Ascending aorta (tissue), 2 donors: ENCODE results near the gene ZNF333. TPM values are rescaled to one million over a fixed set of nuclear protein-coding genes. Genes with fewer than 3 reads are reported as not detected.
"Not testable (repeated sequence)": the region's sequence is repeated elsewhere in the genome, so short reads cannot be mapped to it uniquely, and the experiment has no call there.

Source experiments
- DNase-seq, 2 donors: peaks; one replicate each; pipeline ENCODE4 v3.0.0-alpha.2; 2019; ENCODE audit warnings: low spot score in 2 of 2
- H3K27ac ChIP-seq, 2 donors: fragments of 200-600 bp; sonication (generic); one replicate each; pipeline ENCODE4 v1.5.1; 2016 to 2017; ENCODE audit warnings: mild to moderate bottlenecking in 1 of 2
- H3K27me3 ChIP-seq: fragments of 200-600 bp; sonication (generic); one replicate; pipeline ENCODE4 v1.5.1; 2017
- H3K36me3 ChIP-seq, 2 donors: fragments of 200-600 bp; sonication (generic); one replicate each; pipeline ENCODE4 v1.5.1; 2016
- H3K4me1 ChIP-seq, 2 donors: fragments of 200-600 bp; sonication (generic); one replicate each; pipeline ENCODE4 v1.5.1; 2016 to 2017; ENCODE audit warnings: mild to moderate bottlenecking in 1 of 2
- H3K4me3 ChIP-seq, 2 donors: fragments of 200-600 bp; sonication (generic); one replicate each; pipeline ENCODE4 v1.5.1; 2016 to 2017; ENCODE audit warnings: mild to moderate bottlenecking in 1 of 2
- H3K9me3 ChIP-seq, 2 donors: fragments of 200-600 bp; sonication (generic); one replicate each; pipeline ENCODE4 v1.5.1; 2016
- intact Hi-C: fragments of 100-400 bp; cut with DNase I; formaldehyde crosslinking; loops from one replicate; pipeline ENCODE4 v1.15.1; 2023
- total RNA-seq: library from RNA; depleted of rRNA; stranded (reverse); fragments of >200 nt; gene quantifications from one replicate; pipeline ENCODE4 v1.1.0, GENCODE V29; 2016
- TF ChIP-seq, protein P1 (sequence below), 3 experiments: fragments of 200-600 bp in 2 of 3; fragments of 450-650 bp in 1 of 3; sonication (generic) in 2 of 3; IDR thresholded peaks; one replicate each; pipeline ENCODE4 v1.5.1; 2016 to 2019; ENCODE audit warnings: antibody characterized with exemption in 3 of 3, mild to moderate bottlenecking in 1 of 3, moderate library complexity in 1 of 3

ZNF333 gene
- total RNA-seq, 1 donor from 2014 or later, result 33.7 TPM

DNA sequence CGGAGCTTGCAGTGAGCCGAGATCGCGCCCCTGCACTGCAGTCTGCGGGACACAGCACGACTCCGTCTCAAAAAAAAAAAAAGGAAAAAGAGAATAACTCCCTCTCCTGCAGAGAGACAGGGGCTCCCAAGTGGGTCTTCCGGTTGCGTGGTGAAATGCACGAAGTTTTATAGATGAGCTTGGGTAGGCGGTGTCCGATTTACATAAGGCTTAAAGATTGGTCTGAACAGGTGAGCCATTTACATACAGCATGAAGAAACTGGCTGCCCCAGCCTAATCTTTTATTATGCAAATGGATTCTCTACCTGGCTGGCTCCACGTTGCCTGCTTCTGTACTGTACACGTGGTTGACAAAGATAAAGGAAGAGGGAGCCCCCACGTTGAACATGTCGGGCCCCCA lies 69.0 kb downstream of the ZNF333 start:
- no peaks in the 10 kb centered on the region for H3K27me3 ChIP-seq
- H3K36me3 ChIP-seq, result no peaks in the 10 kb centered on the region
- no peak overlapping the region for H3K4me3 ChIP-seq
- TF ChIP-seq, protein P1, sequence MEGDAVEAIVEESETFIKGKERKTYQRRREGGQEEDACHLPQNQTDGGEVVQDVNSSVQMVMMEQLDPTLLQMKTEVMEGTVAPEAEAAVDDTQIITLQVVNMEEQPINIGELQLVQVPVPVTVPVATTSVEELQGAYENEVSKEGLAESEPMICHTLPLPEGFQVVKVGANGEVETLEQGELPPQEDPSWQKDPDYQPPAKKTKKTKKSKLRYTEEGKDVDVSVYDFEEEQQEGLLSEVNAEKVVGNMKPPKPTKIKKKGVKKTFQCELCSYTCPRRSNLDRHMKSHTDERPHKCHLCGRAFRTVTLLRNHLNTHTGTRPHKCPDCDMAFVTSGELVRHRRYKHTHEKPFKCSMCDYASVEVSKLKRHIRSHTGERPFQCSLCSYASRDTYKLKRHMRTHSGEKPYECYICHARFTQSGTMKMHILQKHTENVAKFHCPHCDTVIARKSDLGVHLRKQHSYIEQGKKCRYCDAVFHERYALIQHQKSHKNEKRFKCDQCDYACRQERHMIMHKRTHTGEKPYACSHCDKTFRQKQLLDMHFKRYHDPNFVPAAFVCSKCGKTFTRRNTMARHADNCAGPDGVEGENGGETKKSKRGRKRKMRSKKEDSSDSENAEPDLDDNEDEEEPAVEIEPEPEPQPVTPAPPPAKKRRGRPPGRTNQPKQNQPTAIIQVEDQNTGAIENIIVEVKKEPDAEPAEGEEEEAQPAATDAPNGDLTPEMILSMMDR (IDR thresholded peaks at IDR 0.05), result no peak
- peak in 1 of 2 donors; percentile 2 for DNase-seq
- intact Hi-C loops, result no loop called here
- H3K27ac ChIP-seq, result no peak overlapping the region
- H3K9me3 ChIP-seq, result no peaks in the 10 kb centered on the region
- no peaks in the 10 kb centered on the region for H3K4me1 ChIP-seq

DNA sequence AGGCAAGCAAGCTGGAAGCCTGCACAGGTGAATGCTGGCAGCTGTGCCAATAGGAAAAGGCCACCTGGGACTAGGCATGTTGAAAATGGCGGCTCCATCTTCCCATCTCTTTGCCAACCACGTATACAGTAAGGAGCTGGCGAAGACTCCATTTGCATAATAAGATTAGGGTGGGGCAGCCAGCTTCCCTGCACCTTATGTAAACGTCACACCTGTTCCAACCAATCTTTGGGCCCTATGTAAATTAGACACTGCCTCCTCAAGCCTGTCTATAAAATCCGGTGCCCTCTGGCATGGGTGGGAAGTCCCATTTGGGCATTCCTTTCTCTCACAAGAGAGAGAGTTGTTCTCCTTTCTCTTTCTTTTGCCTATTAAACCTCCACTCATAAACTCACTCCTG lies 71.8 kb downstream of the ZNF333 start:
- no peaks in the 10 kb centered on the region for H3K27me3 ChIP-seq
- no peak overlapping the region for H3K27ac ChIP-seq
- DNase-seq, result peak in 1 of 2 donors; percentile 28
- no peaks in the 10 kb centered on the region for H3K9me3 ChIP-seq
- TF ChIP-seq, protein P1 (IDR thresholded peaks at IDR 0.05), result no peak
- no peaks in the 10 kb centered on the region for H3K36me3 ChIP-seq
- H3K4me3 ChIP-seq, result no peak overlapping the region
- intact Hi-C loops, result no loop called here
- H3K4me1 ChIP-seq, result no peaks in the 10 kb centered on the region

DNA sequence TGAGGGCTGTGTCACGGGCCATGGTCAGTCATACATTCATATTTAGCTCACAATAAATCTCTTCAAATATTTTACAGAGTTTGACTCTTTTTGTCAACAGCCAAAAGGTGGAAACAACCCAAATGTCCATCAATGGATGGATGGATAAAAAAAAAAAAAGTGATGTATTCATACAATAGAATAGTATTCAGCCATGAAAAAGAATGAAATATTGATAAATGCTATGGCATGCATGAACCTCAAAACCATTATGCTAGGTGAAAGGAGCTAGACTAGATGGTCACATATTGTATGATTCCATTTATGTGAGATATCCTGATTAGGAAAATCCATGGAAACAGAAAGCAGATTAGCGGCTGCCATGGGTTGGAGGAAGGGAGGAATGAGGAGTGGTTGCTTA lies 72.3 kb downstream of the ZNF333 start:
- DNase-seq, result no peak
- no peak overlapping the region for H3K4me3 ChIP-seq
- H3K36me3 ChIP-seq, result no peaks in the 10 kb centered on the region
- no peaks in the 10 kb centered on the region for H3K4me1 ChIP-seq
- TF ChIP-seq, protein P1 (IDR thresholded peaks at IDR 0.05), result no peak
- no peaks in the 10 kb centered on the region for H3K27me3 ChIP-seq
- no peaks in the 10 kb centered on the region for H3K9me3 ChIP-seq
- no peak overlapping the region for H3K27ac ChIP-seq
- intact Hi-C loops, result no loop called here

DNA sequence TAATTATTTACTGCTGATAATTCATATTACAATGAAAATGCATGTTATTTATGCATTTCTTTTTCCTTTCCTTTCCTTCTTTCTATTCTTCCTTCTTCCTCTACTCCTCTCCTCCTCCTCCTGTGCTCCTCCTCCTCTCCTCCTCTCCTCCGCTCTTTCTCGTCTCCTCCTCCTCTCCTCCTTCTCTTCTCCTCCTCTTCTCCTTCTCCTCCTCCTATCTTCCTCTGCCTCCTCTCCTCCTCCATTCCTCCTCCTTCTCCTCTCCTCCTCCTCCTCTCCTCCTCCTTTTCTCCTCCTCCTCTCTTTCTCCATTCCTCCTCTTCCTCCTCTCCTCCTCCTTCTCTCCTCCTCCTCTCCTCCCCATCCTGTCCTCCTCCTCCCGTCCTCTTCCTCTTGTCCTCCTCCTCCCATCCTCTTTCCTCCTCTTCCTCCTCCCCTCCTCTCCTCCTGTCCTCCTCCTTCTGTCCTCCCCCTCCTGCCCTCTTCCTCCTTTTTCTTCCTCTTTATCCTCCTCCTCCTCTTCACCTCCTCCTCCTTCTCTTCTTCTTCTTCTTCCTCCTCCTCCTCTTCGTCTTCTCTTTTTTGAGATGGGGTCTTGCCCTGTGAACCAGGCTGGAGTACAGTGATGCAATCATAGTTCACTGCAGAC lies 73.8 kb downstream of the ZNF333 start:
- Histone ChIP-seq H3K4me1 (no peaks in the 10 kb centered on the region), H3K9me3 (no peaks in the 10 kb centered on the region), H3K27me3 (no peaks in the 10 kb centered on the region), H3K36me3 (no peaks in the 10 kb centered on the region), H3K27ac (no peak overlapping the region), H3K4me3 (no peak overlapping the region)
- intact Hi-C loops, result no loop called here
- DNase-seq, result no peak
- TF ChIP-seq, protein P1 (IDR thresholded peaks at IDR 0.05), result no peak

DNA sequence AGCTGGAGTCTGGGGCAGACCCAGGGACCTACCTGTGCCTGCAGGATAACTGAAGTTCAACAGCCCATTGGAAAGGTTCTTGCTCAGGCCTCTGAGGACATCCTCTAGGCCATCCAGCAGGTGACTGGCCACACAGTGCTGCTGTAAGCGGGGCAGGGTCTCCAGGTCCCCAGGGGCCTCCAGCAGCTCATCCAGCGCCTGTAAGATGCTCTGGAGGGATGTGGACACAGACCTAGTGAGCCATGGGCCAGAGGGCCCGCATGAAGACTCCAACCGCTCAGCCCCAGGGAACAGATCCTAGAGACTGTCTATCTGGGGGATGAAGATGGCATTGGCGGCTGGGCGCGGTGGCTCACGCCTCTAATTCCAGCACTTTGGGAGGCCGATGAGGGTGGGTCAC lies 74.6 kb downstream of the ZNF333 start:
- intact Hi-C loops, result no loop called here
- Histone ChIP-seq H3K4me1 (no peaks in the 10 kb centered on the region), H3K9me3 (no peaks in the 10 kb centered on the region), H3K27me3 (no peaks in the 10 kb centered on the region), H3K36me3 (no peaks in the 10 kb centered on the region), H3K27ac (no peak overlapping the region), H3K4me3 (no peak overlapping the region)
- TF ChIP-seq, protein P1 (IDR thresholded peaks at IDR 0.05), result no peak
- DNase-seq, result no peak

DNA sequence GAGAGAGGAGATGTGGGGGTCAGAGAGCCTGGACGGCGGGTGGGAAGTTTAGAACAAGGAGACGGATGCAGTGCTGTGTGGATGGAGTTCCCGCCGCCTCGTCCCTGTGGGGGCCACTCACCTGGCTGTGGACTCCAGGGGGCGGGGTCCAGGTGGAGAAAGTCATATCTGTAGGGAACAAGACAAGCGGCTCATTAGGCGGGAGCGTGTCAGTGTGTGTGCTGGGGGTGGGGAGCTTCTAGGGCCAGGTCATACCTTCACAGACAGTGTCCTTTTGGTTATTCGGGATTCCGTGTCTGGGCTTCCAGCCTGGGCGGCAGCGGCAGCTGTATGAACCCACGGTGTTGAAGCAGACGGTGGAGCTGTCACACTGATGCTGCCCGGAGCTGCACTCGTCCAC lies 75.6 kb downstream of the ZNF333 start:
- H3K36me3 ChIP-seq, DNase-seq, H3K4me3 ChIP-seq, H3K4me1 ChIP-seq, intact Hi-C loops, H3K27ac ChIP-seq, H3K9me3 ChIP-seq, H3K27me3 ChIP-seq: not testable (repeated sequence)

DNA sequence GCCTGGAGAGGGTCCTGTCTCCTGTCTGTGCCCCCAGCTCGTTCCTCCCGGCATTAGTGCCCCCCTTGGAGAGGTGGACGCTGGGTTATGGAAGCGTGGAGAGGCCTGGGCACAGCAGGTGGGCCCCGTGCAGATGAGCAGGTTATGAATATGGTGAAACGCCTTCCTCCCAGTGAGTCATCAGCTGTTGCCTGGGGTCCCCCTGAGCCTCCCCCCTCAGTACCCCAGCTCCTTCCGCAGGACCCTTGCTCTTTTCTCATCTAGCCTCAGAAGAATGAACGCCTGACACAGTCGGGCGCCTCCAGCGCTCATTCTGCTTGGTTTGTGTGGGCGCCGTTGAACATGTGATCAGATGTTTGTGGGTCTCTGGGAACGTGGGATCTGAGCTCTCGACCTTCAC lies 76.0 kb downstream of the ZNF333 start:
- H3K4me1 ChIP-seq, intact Hi-C loops: not testable (repeated sequence)
- DNase-seq, result peak in 1 of 2 donors; percentile 1

More for the DNA sequence above, 76.0 kb downstream of the ZNF333 start:
- H3K36me3 ChIP-seq, H3K4me3 ChIP-seq, H3K9me3 ChIP-seq, H3K27ac ChIP-seq, H3K27me3 ChIP-seq: not testable (repeated sequence)
